Erythroblast (primary cell): ENCODE results near the gene TRIP13.

Experiments used
- GATA1 ChIP-seq: IDR thresholded peaks from 2 replicates; pipeline ENCODE4 v1.6.1; 2011; ENCODE audit warnings: low read depth, mild to moderate bottlenecking, control low read depth, low read length, moderate library complexity
- POLR2A ChIP-seq: IDR thresholded peaks from 2 replicates; pipeline ENCODE4 v1.6.1; 2011; ENCODE audit warnings: mild to moderate bottlenecking, low read length

GRCh38 chr5:851076-851475, 41.6 kb upstream of the TRIP13 start:
- no peak for TF ChIP-seq POLR2A
- TF ChIP-seq GATA1, result no peak
